Retina (tissue), 1 donor: Measurements from ENCODE around the gene HIPK4.
"Not testable (repeated sequence)": the region's sequence is repeated elsewhere in the genome, so short reads cannot be mapped to it uniquely, and the experiment has no call there.

Experiments used
- DNase-seq: peaks from one replicate; pipeline ENCODE4 v3.0.0-alpha.2; 2016

HIPK4 gene, protein sequence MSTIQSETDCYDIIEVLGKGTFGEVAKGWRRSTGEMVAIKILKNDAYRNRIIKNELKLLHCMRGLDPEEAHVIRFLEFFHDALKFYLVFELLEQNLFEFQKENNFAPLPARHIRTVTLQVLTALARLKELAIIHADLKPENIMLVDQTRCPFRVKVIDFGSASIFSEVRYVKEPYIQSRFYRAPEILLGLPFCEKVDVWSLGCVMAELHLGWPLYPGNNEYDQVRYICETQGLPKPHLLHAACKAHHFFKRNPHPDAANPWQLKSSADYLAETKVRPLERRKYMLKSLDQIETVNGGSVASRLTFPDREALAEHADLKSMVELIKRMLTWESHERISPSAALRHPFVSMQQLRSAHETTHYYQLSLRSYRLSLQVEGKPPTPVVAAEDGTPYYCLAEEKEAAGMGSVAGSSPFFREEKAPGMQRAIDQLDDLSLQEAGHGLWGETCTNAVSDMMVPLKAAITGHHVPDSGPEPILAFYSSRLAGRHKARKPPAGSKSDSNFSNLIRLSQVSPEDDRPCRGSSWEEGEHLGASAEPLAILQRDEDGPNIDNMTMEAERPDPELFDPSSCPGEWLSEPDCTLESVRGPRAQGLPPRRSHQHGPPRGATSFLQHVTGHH

DNA sequence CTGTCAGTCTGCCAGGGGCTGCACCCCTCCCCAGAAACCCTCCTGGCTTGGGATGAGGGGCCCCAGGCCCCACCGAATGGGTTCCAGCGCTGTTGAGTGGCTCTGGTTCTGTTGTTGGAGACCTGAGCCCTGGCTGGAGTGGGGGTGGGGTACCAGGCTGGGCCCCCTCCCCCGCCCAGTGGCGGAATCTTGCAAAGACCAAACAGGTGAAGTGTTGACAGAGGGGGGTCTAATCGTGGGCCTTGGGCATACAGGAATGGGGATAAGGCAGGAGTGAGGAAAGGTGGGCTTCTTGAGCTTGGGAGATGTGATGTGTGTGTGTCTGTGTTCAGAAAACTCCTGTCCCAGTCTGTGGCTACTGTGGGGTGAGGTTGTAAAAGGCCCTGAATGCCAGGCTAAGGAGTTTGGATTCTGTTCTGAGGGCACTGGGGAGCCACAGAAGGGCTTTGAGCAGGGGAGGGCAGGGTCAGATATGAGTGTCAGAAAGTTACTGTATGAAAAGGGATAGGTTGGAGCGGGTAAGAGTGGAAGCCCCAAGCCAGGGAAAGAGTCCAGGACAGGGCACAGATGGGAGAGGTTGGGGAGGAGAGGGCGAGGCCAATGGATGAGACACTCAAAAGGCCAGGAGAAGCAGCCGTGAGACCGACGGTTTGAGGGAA is at the start of gene HIPK4:
Gene HIPK4 (minus strand): TSS at position 98 of the 659 bp plus-strand sequence. CDS start 279 bp downstream, outside the sequence.
- no peak for DNase-seq

DNA sequence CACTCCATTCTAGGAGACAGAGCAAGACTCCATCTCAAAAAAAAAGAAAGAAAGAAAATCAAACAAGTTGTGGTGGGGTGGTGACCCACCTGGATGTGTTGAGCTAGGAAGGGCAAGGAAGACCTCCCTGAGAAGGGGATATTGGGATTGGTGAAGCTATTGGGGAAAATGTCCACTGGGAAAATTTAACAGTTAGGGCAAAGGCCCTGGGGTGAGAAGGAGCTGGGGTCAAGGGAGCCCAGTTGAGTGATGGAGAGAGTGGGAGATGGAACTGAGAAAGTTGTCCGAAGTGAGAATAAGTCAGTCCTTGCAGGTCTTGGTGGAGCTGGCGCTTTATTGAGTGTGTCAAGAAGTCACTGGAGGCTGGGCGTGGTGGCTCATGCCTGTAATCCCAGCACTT is 48.3 kb upstream of the HIPK4 start:
- no peak for DNase-seq

DNA sequence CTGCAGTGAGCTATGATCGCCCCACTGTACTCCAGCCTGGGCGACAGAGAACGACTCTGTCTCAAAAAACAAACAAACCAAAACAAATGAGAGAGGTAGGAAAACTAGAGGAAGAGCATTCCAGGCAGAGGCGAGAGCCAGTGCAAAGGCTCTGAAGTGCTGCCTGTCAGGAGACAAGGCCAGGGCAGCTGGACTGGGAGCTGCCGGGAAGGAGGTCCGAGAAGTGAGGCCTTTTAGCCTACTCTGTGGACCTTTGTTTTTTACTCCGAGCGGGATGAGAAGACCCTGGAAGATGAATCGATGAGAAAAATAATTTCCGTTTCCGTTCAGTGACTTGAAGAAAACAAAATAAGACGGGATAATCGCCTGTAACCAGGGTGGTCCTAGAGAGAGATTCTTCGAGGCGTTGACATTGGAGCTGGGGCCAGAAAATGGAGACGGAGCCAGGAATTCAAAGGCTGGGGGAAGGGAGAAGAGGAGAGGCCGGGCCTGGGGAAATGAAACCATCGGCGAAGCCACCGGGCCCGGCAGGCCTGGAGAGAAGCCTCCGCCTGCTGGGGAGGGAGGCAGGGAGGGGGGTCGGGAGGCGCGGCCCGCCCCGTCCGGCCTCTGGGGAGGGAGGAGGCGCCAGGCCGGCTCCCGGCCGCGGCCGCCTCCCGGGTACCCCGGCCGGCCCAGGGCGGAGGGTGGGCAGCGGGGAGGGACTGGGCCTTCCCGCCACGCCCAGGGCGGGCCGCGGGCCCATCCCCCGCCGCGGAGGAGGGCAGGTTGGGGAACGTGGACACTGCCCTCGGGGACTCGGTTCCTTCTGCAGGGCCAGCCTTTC is 43.6 kb upstream of the HIPK4 start:
- peak; percentile 86 for DNase-seq

DNA sequence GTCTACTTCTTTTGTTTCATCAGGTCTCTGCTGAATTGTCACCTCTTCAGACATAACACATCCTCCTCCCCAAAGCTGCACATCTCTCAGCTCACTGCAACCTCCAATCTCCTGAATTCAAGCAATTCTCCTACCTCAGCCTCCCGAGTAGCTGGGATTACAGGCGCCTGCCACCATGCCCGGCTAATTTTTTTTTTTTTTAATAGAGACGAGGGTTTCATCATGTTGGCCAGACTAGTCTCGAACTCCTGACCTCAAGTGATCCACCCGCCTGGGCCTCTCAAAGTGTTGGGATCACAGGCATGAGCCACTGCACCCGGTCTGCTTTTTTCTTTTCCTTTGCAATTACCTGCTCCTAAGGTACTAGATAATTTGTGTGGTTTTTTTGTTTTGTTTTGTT is 42.8 kb upstream of the HIPK4 start:
- DNase-seq, result not testable (repeated sequence)

DNA sequence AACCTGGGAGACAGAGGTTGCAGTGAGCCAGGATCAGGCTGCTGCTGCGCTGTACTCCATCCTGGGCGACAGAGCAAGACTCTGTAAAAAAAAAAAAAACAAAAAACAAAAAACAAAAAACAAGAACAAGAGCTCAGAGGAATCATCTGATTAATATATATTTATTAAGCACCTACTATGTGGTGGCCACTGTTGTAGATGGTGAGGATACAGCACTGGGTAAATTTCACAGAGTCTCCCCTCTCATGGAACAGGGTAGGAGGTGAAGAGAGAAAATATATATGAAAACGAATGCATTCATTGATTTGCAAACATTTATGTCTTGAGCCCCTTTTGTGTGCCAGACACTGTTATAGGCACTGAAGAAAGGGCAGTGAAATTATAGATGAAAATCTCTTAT is 41.7 kb upstream of the HIPK4 start:
- DNase-seq, result no peak

DNA sequence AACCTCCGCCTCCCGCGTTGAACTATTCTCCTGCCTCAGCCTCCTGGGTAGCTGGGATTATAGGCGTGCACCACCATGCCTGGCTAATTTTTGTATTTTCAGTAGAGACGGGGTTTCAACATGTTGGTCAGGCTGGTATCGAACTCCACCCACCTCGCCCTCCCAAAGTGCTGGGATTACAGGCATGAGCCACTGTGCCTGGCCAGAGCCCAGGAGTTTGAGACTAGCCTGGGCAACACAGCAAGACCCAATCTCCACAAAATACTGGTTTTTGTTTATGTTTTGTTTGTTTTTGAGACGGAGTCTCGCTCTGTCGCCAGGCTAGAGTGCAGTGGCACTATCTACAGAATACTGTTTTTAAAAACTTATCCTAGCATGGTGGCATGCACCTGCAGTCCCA is 40.3 kb upstream of the HIPK4 start:
- DNase-seq, result not testable (repeated sequence)

DNA sequence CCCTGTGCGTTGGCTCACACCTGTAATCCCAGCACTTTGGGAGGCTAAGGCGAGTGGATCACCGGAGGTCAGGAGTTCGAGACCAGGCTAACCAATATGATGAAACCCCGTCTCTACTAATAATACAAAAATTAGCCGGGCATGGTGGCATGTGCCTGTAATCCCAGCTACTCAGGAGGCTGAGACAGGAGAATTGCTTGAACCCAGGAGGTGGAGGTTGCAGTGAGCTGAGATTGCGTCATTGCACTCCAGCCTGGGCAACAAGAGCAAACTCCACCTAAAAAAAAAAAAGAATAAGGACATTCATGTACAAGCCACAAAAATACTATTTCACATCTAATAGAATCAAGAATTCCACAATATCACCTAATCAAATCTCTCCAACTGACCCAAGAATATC is 38.2 kb upstream of the HIPK4 start:
- DNase-seq, result not testable (repeated sequence)

DNA sequence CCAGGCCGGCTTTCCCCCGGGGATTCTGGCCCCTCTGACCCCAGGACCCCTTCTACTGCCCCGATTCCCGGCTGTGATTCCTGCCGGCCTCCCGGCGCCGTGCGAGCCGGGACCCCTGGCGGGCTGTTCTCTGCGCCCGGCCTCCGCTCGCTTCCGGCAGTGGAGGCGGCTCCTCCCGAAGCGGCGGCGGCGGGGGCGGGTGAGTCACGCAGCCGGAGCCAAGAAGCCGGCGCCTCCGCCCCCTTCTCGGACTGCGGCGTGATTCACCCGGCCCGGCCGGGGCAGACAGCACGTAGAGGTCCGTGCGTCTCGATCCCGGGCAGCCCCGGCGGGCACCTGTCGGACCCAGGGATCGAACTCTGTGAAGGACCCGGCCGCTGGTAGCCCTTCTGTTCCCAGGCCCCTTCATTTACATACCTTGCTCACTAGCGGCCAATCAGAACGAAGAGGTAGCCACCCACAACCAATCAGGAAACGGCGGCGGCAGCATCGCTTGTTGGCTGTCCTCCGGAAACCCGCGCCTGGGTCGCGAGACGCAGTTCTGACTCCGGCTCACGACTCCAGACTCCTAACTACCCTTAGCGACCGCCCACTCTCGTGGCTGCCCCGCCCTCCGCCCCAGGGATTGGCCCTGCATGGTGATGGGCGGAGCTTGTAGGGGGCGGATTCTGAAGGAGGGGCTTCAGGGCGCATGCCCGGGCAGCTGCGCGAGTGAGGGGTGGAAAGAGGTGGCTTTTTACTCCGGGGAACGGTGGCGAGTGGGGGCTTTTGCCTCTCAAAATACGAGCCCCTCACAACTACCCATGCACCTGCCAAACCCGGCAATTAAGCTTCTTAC is 35.7 kb upstream of the HIPK4 start, which contains the start of gene SERTAD1:
Gene SERTAD1 (minus strand): TSS at position 543 of the 838 bp plus-strand sequence. CDS start 2,446 bp downstream, outside the sequence.
- DNase-seq, result peak; percentile 99

DNA sequence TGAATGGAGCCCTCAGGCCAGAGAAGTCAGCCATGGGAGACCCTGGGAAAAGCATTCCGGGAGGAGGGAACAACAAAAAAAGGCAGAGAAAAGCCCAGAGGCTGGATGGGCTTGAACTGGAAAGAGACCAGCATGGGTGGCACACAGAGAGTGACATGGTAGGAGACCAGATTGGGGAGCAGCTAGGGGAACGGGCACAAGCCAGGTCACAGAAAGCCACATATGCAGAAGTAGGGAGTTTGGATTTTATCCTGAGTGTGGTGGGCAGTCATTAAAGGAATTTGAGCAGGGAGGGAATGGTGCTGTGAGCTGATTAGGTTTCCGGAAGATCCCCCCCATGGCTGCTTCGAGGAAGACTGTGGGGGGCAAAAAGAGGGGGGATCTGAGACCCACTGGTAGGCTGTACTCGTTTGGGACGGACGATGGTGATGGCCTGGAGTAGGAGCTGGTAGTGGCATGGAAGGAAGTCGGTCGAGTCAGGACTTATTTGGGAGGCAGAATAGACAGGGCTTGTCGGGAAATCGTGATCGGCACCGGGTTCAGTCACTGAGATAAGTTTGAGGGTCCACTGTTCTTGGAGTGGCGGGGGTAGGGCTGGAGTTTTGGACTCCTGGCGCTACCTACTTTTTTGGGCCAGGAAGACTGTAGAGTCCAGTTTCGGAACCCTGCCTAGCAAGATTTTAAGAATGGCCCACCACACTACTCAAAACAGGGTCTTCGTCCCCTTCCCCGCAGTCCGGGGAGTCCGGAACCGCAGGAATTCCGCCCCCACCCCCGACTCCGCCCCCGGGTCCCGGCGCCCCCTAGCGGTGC is 34.9 kb upstream of the HIPK4 start:
- DNase-seq, result peak; percentile 42

DNA sequence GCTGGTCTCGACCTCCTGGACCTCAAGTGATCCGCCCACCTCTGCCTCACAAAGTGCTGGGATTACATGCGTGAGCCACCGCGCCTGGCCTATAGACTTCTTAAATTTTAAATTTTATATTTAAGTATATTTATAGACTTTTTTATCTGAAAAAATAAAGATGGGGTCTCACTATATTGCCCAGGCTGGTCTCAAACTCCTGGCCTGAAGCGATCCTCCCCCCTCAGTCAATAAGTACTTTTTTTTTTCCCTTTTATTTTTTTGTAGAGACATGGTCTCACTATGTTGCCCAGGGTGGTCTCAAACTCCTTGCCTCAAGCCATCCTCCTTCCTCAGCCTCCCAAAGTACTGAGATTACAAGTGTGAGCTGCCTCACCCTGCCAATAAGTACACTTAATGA is 34.0 kb upstream of the HIPK4 start:
- no peak for DNase-seq

DNA sequence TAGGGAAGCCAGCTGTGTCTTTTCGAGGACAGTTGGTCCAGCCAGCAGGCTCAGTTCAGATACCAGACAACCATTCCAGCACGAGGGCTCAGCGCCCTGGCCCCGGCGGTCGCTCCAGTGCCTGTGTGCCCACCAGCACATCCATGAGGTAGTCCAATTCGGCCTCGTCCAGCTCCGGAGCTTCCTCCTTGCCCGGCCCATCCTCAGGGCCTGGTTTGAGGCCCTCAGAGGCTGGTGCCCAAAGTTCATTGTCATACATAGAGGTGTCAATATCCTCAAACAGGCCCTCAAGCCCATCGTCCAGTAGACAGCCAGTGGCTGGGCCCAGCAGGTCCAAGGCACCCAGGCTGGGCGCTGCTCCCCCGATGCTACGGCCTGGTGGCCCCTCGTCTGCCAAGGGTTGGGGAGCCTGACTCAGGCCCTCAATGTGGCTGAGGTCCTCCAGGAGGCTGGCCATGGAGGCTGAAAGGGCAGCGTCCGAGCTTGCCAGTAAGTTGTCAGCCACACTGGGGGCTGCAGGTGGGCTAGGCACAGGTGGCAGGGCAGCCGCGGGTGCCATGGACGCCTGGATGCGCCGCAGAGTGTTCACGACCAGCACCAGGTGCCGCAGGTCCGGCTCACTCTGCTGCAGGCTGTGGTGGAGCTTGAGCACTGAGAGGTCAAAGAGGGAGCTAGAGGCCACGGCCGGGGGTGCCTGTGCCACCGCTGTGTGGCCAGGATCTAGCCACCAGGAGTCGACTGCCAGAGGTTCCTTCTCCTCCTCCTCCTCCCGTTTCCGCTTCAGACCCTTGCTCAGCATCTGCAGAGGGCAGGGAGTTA is 33.0 kb upstream of the HIPK4 start:
- no peak for DNase-seq

DNA sequence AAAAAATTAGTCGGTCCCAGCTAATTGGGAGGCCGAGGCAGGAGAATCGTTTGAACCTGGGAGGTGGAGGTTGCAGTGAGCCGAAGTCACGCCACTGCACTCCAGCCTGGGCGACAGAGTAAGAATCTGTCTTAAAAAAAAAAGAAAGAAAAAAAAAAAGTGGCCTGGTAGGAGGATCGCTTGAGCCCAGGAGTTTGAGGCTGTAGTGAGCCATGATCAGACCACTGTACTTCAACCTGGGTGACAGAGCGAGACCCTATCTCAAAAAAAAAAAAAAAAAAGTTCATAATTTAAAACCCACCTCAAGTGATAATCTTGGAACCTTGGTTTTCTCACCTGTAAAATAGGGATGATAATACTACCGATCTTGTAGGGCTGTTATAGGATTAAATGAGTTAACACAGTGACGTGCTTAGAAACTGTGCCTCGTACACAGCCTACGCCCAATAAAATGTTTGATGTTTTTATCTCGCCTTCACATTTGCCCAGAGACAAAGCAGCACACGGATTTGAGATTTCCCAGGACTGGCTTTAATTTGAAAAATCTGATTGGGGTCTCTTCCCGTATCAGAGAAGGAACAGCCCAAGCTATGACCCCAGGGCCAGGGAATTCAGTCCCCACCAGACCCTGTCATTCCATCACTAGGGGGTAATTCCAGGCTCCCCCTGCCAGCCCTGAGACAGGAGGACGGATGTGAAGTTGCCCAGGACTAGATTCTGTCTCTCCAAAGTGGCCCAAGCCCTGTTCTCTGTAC is 32.2 kb upstream of the HIPK4 start:
- DNase-seq, result no peak

DNA sequence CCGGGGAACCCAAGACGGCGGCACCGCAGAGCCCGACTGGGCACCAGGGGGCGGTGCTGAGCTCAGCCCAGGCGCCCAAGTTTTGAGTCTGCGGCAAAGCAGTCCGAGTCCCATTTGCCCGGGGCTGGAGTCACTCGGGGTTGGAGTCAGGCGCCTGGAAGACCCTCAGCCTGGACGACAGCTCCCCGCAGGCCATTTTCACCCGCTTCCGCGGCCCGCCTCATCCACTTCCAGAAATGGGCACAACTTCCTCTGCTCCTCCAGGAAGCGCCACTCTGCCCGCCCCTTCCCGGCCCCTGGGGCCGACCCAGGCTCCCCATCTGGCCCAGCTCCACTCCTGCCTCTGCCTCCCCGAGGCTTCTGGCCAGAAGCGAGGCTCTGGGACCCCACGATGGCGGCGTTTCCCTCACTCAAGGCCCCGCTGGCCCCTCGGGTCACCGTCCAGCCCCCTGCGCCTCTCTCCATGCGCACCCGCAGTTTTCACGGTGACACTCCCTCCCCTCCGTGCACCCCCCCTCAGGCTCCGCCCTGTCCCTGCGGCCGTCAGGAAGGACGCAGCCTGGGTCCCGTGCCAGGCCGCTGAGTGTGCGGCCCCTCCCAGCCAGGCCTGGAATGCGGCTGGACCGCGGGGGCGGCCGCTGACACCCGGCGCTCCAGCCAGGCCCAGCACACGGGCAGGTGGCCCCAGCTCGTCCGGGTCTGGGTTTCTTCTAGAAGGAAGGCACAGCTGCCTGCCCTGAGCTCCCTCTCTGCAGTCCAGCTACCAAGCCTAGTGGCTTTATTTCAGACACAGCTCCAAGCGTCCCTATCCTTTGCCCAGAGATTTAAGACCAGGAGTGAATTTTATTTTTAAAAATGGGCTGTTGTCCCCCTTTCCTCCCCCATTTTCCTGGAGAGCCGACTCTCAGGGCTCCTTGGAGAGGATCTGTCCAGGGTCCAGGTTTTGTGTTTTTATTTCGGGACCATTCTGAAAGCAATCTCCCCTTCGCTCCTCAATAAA is 31.1 kb upstream of the HIPK4 start:
- DNase-seq, result peak; percentile 94

DNA sequence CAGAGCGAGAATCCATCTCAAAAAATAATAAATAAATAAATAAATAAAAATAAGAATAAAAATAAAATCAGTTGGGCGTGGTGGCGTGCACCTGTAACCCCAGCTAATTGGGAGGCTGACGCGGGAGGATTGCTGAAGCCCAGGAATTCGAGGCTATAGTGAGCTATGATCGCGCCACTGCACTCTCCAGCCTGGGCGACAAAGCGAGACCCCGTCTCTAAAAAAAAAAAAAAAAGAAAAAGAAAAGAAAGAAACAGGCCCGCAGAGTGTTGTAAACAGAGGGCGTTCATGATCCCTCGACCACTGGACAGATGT is 30.4 kb upstream of the HIPK4 start:
- DNase-seq, result no peak

DNA sequence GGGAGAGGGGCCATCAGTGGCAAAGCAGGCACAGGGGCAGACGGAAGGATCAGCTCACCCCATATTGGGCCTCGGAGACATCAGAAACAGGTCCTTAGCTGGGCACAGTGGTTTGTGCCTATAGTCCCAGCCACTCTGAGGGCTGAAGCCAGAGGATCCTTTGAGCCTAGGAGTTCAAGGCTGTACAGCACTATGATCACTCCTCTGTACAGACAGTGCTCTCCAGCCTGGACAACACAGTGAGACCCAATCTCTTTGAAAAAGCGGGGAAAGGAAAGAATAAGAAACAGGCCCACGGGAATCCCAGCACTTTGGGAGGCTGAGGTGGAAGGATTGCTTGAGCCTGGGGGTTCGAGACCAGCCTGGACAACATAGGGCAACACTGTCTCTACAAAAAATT is 29.8 kb upstream of the HIPK4 start:
- DNase-seq, result no peak

DNA sequence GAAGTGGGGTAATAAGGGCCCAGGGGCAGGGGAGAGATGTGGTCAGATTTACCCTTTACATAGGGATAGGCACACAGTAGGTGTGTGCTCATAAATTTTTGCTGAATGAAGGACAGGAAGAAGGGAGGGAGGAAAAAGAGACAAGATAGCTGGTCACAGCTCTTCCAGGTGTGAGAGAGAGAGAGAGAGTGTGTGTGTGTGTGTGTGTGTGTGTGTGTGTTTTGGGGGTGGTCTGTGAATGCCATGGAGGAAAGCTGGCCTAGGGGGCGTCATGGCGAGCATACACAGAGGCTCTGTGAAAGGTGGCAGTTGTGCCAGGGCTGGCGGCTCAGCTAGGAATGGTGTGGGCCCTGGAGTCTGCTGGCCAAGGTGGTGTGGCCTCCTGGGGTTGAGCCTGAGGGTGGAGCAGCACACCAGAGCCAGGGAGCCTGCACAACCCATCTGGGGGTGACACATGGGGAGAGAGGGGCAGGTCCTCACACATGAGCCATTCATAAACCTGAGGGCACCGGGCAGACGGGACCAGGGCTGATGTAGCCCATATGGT is 29.2 kb upstream of the HIPK4 start:
- DNase-seq, result no peak

DNA sequence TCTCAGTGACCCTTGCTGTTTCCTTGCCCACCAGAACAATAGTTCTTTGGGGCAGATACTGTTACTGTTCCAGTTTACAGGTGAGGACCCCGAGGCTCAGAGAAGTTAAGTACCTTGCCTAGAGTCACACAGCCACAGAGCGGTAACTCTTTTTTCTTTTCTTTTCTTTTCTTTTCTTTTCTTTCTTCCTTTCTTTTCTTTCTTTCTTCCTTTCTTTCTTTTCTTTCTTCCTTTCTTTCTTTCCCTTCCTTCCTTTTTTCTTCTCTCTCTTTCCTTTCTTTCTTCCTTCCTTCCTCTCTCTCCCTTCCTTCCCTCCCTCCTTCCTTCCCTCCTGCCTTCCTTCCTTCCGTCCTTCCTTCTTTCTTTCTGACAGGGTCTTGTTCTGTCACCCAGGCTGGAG is 28.1 kb upstream of the HIPK4 start:
- DNase-seq, result no peak

DNA sequence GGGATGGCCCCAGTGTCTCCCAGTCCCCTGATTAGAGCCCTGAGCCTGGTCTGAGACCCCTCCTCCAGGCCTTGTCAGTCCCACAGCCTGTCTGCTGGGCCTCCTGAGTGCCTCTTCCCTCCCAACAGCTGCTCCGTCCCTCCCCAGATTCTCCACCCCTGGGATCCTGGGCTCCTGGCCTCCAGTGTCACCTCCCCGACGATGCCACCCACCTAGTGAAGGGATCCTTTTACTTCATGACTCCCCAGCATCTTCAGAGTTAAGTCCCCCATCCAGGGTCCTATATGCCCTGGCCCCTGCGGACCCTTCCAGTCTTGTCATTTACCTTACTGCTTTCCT is 27.6 kb upstream of the HIPK4 start:
- DNase-seq, result no peak
